ENCODE results near the gene PCDHGA11. TPM values are rescaled to one million over a fixed set of nuclear protein-coding genes. Genes with fewer than 3 reads are reported as not detected.

Gene PCDHGA11
- total and polyA plus RNA-seq, 10 of the 15 experiments (the other 5 are each of a cell fraction or from before 2014, with no cell fraction given): 0.21 to 3.4 (median 2.2) TPM

DNA sequence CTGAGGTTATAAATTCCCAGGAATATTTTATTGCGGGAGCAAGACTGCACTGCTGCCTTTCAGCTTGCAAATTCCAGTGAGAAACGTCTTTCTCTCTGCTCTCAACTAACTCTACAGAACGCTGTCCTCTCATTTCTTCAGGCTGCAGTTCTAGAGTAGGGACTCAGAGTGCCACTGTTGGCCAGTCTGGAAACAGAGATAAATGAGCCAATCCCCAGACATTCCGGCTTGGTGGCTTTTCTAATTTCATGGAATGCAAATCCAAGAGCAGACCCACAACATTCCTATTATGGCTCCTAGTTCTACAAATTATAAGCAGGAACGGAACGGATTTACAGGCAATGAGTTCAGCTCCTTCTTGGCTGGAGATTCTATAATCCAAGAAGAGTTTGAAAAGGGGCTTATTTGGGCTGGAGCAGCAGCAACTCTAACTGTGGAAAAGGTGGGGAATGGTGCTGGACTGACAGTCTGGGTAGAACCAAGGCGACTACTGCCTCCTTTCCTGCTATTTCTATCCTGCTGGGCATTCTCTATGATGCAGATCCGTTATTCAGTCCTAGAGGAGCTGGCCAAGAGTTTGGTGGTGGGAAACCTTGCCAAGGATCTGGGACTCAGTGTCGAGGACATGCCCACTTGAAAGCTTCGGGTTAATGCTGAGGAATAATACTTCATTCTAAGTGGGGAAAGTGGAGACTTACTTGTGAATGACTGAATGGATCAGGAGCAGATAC lies 18.7 kb downstream of the PCDHGA11 start:
- intact Hi-C loops (cut with micrococcal nuclease; ENCODE audit: unreplicated experiment): no loop called here
- ChIA-PET SMC1A (ENCODE audit: uncharacterized antibody, unreplicated experiment) (no interaction called here), POLR2A (no interaction called here), RAD21 (ENCODE audit: unreplicated experiment) (interaction anchor here (1.3 to 1.5 kb wide), 2 partner anchors 9 to 124 kb away, joined by 3 read pairs; partner anchors contain the start of gene PCDHGA12), CTCF (interaction anchor here (3.0 kb wide), 1 partner anchor 9 kb away, joined by 13 read pairs; the partner anchor contains the start of gene PCDHGA12)
- ATAC-seq: no peak
- H4K20me1 ChIP-seq (ENCODE audit: control insufficient read depth, insufficient read depth): no peaks in the 10 kb centered on the region
- FAIRE-seq: no peak
- H3K27ac ChIP-seq (ENCODE audit: control insufficient read depth, insufficient read depth): no peak overlapping the region
- 62% methylated on average over 10 of the region's 10 CpGs for WGBS (ENCODE audit: insufficient coverage, insufficient replicate concordance, low lambda C conversion rate, missing lambda C conversion rate)
- no peaks in the 10 kb centered on the region for H3K36me3 ChIP-seq (ENCODE audit: control insufficient read depth in 2 of 2, insufficient read depth in 2 of 2, low read length in 1 of 2)
- H3K4me2 ChIP-seq (ENCODE audit: control insufficient read depth, insufficient read depth): no peak overlapping the region
- H3K9me3 ChIP-seq (replicated peaks; ENCODE audit: control insufficient read depth, insufficient read depth, low read length): no peaks in the 10 kb centered on the region; the same call in 2 of the 3 replicates
- in situ Hi-C loops (cut with MboI): no loop called here
- H3K27me3 ChIP-seq (replicated peaks in 1 of 2; ENCODE audit: control insufficient read depth in 2 of 2, insufficient read depth in 2 of 2, low read length in 1 of 2): no peaks in the 10 kb centered on the region
- H2AFZ ChIP-seq (ENCODE audit: control insufficient read depth, low read depth, low read length): no peak overlapping the region
- H3K79me2 ChIP-seq (ENCODE audit: control insufficient read depth, insufficient read depth, low read length): no peaks in the 10 kb centered on the region
- H3K4me1 ChIP-seq (ENCODE audit: control insufficient read depth, insufficient read depth, low read length): no peaks in the 10 kb centered on the region
- DNase-seq (ENCODE audit: low read depth, low spot score): no peak
- no TSS peak for BruUV-seq (replicated peaks)
- H3K9ac ChIP-seq (ENCODE audit: control insufficient read depth, insufficient read depth, low read length): no peak overlapping the region
- no peak overlapping the region for H3K4me3 ChIP-seq
- no peak for TF ChIP-seq POLR2AphosphoS2 (IDR thresholded peaks at IDR 0.05; ENCODE audit: low read depth, low read length)
- no peak for TF ChIP-seq IKZF2 (IDR thresholded peaks at IDR 0.05)
- TF ChIP-seq RAD21 (IDR thresholded peaks at IDR 0.05; ENCODE audit: insufficient read depth, low read depth, low read length): no peak
- TF ChIP-seq TCF12 (IDR thresholded peaks at IDR 0.05; ENCODE audit: low read depth, low read length): no peak
- no peak for TF ChIP-seq ZNF207 (IDR thresholded peaks at IDR 0.05; ENCODE audit: borderline replicate concordance)
- no peak for TF ChIP-seq EGR1 (IDR thresholded peaks at IDR 0.05; ENCODE audit: borderline replicate concordance in 1 of 2, low read depth in 2 of 2, low read length in 2 of 2)
- TF ChIP-seq HDGF (IDR thresholded peaks at IDR 0.05): no peak
- TF ChIP-seq CBX3 (IDR thresholded peaks at IDR 0.05; ENCODE audit: borderline replicate concordance, low read depth): no peak
- no peak for TF ChIP-seq RAD51 (IDR thresholded peaks at IDR 0.05)
- TF ChIP-seq, protein P1, sequence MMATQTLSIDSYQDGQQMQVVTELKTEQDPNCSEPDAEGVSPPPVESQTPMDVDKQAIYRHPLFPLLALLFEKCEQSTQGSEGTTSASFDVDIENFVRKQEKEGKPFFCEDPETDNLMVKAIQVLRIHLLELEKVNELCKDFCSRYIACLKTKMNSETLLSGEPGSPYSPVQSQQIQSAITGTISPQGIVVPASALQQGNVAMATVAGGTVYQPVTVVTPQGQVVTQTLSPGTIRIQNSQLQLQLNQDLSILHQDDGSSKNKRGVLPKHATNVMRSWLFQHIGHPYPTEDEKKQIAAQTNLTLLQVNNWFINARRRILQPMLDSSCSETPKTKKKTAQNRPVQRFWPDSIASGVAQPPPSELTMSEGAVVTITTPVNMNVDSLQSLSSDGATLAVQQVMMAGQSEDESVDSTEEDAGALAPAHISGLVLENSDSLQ (IDR thresholded peaks at IDR 0.05): no peak
- TF ChIP-seq NR2F1 (conservative IDR thresholded peaks at IDR 0.05): no peak
- no peak for TF ChIP-seq MXI1 (IDR thresholded peaks at IDR 0.05; ENCODE audit: low read depth, low read length)
- no peak for TF ChIP-seq BCLAF1 (IDR thresholded peaks at IDR 0.05)
- no peak for TF ChIP-seq ZNF274 (IDR thresholded peaks at IDR 0.05; ENCODE audit: insufficient read depth, insufficient read length)
- no peak for TF ChIP-seq SREBF2 (IDR thresholded peaks at IDR 0.05; ENCODE audit: low read length)
- TF ChIP-seq BCL11A (IDR thresholded peaks at IDR 0.05; ENCODE audit: low read depth, low read length): no peak
- TF ChIP-seq TAF1 (IDR thresholded peaks at IDR 0.05; ENCODE audit: borderline replicate concordance, low read depth, low read length): no peak
- TF ChIP-seq FOXM1 (IDR thresholded peaks at IDR 0.05; ENCODE audit: low read depth, low read length): no peak
- no peak for TF ChIP-seq NFYA (IDR thresholded peaks at IDR 0.05; ENCODE audit: borderline replicate concordance, low read depth, low read length)
